NCI-H1092 (cell line): Measurements from ENCODE around the gene WWOX.

Experiments
- DNase-seq: peaks from one replicate; lab custom pipeline; 2025; lab: John Stamatoyannopoulos, UW

The WWOX gene

GRCh38 chr16:79154086-79154485 is 1054.6 kb downstream of the WWOX start:
- DNase-seq, result no peak

DNA sequence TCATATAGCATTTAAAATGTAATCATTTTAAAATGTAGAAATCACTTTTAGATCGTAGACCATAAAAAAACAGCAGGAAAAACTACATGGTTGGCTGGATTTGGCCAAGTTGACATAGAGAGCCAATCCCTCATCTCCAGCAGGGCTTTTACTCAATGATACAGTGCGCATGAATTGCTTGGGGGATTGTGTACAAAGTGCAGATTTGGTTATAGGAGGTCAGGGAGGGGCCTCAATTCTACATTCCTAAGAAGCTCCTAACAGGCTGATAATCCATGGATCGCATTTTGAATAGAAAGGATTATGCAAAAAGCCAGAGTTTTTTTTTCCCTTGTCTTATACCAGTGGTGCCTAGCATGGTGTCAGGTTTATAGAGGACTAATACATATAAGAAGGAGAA is 1056.0 kb downstream of the WWOX start:
- DNase-seq, result no peak

GRCh38 chr16:79155904-79156303 is 1056.5 kb downstream of the WWOX start:
- no peak for DNase-seq

- DNase-seq, result no peak
Observed at GRCh38 chr16:79156761-79157160, 1057.3 kb downstream of the WWOX start.

DNA sequence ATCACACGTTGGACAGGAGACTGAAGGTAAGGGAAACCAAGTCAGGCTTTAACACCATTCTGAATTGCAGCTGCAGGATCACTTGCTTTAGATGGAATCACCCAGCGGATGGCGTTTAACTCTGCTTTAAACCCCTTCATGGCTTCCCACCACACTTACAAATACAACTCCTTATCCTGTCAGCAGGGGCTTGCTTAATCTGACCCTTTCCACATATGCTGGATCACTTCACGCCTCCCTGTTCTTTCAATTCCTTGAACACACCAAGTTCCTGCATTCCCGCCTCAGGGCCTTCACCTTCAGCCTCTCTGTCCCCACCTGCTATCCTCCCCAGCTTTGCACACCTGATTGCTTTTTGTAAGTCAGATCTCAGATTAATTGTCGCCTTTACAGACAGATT is 1058.9 kb downstream of the WWOX start:
- DNase-seq, result no peak

DNA sequence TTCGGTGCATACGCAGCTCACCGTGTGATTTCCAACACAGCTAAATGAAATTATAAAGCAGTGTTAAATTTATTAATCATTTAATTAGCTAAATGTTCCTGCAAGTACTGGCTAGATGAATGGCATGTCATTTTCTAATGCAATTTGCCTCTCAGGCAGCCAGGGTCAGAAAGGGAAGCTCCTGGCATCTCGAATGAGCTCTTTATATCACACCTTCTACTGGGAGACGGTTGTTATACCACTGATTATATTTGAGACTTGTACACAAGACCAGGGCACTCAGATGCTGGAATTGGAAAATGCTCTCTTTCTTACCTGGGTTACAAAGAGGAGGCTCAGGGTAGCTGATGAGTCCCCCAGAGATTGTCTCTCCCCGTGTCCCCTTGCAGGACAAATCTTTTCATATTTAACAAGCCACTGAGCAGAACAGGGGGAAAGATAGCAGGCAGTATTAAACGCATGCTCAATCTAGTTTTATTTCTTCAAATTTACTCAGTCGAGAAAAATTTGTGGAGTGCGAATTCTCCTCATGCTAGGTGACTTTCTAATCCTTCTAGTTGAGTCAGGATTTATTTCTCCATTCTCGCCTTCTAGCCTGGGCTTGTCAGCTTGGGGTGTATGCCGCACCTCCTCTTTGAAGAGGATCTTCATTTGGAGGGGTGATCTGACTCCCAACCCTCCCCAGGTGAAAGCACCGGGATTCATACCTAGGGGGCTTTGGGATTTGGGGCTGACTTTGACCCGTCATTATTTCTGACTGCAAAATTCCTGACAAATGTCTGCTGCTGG is 1060.0 kb downstream of the WWOX start:
- DNase-seq, result no peak

- no peak for DNase-seq
Observed at GRCh38 chr16:79162977-79163376, 1063.5 kb downstream of the WWOX start.

- no peak for DNase-seq
Observed at GRCh38 chr16:79163691-79164387, 1064.4 kb downstream of the WWOX start.

DNA sequence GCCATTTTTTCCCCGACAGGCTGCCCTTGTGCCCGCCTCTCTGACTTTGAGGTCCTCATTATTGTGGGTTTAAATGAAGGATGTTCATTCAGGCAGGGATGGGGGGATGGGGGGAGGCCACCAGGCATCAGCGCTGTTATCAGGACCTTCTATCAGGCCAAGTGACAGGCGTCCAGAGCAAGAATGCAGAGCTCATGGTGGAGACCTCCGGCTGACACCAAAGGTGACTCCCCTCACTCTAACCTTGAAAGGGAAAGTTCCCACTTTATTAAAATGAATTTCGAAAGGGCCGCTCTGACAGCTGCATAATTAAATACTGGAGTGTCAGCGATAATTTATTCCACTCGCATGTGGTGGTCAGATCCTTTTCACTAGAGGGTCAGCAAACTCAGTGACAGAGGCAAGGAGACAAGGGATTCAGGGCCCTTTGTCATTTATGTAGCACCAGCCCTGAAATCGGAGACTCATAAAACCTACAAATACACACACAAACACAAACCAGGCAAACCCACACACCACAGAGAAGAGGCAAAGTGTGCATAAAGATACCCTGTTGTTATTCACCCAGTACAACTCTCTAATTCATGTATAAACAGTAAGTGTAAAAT is 1065.0 kb downstream of the WWOX start:
- no peak for DNase-seq

GRCh38 chr16:79165079-79165478 is 1065.6 kb downstream of the WWOX start:
- no peak for DNase-seq

GRCh38 chr16:79165506-79165905 is 1066.1 kb downstream of the WWOX start:
- DNase-seq, result no peak

- no peak for DNase-seq
Observed at GRCh38 chr16:79167893-79168292, 1068.4 kb downstream of the WWOX start.

GRCh38 chr16:79168321-79168720 is 1068.9 kb downstream of the WWOX start:
- no peak for DNase-seq

- DNase-seq, result no peak
Observed at GRCh38 chr16:79169239-79169638, 1069.8 kb downstream of the WWOX start.

DNA sequence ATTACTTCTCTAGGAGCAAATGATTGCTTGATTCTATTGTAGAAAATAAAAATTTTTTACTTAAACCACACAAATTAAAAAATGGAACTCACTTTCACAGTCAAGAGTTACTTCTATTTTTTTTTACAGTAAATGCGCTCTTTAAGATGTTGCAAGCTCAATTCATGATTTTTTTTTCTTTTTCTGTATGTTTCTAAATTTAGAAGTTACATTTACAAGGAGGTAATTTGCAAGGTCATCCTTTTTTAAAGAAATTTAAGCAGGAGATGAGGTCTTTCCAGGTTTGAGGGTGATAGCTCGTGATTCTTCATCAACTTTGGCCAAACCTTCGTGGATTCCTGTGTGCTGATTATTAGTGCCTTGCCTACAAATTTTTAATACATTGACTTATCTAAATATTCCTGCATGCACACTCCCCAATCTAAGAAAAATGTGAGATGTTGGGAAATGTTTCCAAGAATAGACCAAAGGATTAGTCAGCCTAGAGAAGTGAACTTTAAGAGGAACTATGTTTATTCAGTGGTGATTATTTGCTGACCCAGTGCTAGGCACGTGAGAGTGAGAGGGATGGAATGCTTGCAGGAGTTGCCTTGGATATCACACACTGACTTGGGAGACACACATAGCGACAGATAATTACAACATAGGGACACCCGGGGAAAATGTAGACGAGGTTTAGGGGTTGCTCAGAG is 1071.2 kb downstream of the WWOX start:
- DNase-seq, result no peak

DNA sequence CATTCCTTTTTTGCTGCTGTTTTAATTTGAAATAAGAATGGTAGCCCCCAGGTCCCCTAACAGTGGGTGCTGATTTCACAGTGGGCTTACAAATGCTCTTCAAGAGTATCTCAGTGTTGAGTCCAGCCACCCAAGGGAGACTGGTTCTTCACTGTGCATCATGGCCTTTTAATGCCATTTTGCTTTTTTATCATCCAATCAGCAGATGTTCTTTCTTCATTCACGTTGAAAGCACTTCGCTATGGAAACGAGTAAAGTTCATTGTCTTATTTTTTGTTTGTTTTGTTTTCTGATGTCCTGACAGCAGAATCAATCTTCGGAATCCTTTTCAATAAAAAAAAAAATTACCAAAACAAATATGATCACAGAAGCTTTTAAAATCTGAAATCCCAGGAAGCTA is 1072.0 kb downstream of the WWOX start:
- no peak for DNase-seq

DNA sequence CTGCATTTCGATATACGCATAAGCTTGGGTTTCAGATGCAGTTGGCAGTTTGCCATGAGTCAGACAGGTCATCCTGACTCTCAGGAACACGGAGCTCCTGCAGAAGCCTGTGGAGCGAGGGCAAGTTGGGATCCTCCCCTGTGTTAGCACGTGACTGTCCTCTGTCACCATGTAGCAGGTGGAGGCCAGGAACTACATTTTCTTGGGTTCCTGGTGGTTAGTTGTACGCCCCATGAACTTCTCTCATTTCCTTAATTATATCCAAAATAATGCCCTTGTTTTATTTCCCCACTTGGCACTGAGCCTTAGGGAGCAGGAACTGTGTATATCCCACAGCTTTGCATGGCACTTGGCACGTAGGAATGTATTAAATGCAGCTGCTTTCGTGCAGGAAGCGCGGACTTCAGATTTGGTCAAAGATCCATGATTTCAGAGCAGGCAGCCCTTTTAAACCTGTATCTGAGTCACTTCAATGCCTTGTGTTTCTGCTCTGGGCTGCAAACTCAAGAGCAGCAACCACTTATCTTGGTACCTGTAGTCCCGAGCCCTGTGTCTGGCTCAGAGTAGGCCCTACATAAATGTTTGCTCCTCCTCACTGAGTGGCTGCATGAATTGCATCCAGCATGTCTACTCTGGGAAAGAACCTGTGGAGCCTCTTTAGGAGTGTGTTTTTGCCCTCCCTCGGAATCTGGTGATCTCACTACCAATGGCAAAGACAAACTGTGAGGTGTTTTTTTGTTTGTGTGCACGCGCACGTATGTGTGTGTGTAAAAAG is 1072.7 kb downstream of the WWOX start:
- peak; percentile 69 for DNase-seq

DNA sequence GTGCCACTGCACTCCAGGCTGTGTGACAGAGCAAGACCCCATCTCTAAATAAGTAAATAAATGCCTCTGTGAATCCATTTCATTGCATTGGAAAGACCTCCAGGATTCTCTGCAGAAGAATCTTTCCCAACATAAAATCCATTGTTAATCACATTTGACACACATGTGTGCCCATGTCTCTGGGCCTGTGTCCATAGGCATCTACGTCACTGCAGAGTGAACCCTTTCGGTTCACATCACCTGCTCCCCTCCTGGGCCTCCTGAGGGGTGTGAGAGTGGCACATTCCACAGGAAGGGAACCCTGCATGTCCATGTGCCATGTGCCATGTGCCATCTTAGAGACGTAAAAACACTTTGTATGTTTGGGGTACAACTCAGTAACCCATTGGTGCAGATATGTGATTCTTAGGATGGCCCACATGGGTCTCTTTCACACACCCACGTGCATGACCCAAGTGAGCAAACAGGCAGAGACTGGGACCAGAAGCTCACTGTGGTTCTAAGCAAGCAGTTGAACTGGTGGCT is 1073.6 kb downstream of the WWOX start:
- no peak for DNase-seq

DNA sequence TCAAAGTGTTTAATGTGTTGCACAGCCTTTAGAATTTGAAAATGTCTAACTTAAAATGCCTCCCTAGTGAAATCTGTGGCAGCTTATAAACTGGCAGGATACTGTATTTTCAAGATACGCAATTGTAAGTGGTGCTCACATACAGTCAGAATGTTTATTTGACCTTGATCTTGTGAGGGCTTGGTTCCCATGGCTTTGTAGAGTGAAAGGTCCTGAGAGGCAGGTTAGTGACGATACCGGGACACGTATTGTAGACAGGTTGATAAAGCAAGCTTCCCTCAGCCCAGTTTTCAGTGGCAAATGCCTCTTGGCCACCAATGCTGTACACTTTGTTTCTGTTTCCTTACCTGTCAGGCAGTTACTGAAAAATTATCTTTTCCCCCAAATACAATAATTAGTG is 1074.5 kb downstream of the WWOX start:
- DNase-seq, result no peak

DNA sequence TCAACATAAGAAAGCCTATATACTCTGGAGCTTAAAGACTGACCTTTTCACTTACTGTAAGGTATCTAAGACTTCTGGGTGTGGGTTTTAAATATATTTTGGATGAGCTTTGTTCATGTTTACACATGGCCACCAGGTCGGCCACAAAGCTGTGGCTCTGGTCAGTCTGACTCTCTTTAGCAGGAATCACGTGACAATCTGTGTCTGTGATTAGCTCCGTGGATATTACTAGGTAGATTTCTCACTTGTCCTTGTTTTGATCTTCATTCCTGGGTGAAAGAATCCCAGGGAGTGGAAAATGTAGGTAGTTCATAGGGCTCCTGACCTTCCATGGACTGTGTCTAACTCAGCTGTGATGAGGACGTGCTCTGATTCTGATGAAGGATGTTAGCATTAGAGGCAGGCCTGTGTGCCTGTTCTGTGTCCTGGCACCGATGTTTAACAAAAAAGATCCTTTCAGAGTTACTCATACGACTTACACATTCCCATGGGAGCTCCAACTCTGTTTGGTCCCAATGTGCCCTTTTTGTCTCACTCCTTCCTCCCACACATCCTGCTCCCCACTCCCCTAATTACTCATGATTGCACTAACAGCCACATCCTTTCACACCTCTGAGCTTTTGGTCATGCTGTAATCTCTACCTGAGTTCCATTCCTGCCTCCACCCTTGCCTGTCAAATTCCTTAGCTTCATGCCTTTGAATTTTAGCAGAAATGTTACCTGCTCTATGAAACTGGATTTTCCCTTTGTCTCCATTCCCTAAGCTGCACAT is 1076.0 kb downstream of the WWOX start:
- DNase-seq, result no peak

GRCh38 chr16:79177018-79177417 is 1077.6 kb downstream of the WWOX start:
- no peak for DNase-seq
